Endodermal cell (in vitro differentiated cells): ENCODE measurements around the gene ACOT7. TPM values are rescaled to one million over a fixed set of nuclear protein-coding genes. Genes with fewer than 3 reads are reported as not detected.
"Not testable (repeated sequence)": the region's sequence is repeated elsewhere in the genome, so short reads cannot be mapped to it uniquely, and the experiment has no call there.

Experiments used
- DNase-seq: peaks from one replicate; pipeline ENCODE4 v3.0.0-alpha.2; 2017
- H3K27ac ChIP-seq: 2 replicates; pipeline ENCODE4 v1.5.1; 2013; ENCODE audit warnings: mild to moderate bottlenecking, low read depth, low read length, moderate library complexity
- H3K27me3 ChIP-seq: 2 replicates; pipeline ENCODE4 v1.6.1; 2013; ENCODE audit warnings: mild to moderate bottlenecking, low read length, moderate library complexity; ENCODE audit not compliant: insufficient read depth, control insufficient read depth, poor library complexity, severe bottlenecking
- H3K36me3 ChIP-seq: 2 replicates; pipeline ENCODE4 v1.7.0; 2013; ENCODE audit warnings: mild to moderate bottlenecking, low read length, moderate library complexity; ENCODE audit not compliant: control insufficient read depth, insufficient read depth
- H3K4me1 ChIP-seq: one replicate; pipeline ENCODE4 v1.7.0; 2013; ENCODE audit warnings: low read length; ENCODE audit not compliant: control insufficient read depth, insufficient read depth
- H3K4me3 ChIP-seq: 2 replicates; pipeline ENCODE4 v1.5.1; 2013; ENCODE audit warnings: mild to moderate bottlenecking, low read length, moderate library complexity
- H3K9ac ChIP-seq: 2 replicates; pipeline ENCODE4 v1.6.1; 2013; ENCODE audit warnings: mild to moderate bottlenecking, low read length, moderate library complexity; ENCODE audit not compliant: poor library complexity, severe bottlenecking; ENCODE audit errors: extremely low read depth
- H3K9me3 ChIP-seq: 2 replicates; pipeline ENCODE4 v1.6.1; 2013; ENCODE audit warnings: mild to moderate bottlenecking, low read length, moderate library complexity; ENCODE audit not compliant: control insufficient read depth
- H3K27ac Mint-ChIP-seq: 2 replicates; pipeline ENCODE4 v1.8.0; 2020; ENCODE audit warnings: mixed read lengths
- H3K27me3 Mint-ChIP-seq: 2 replicates; pipeline ENCODE4 v1.8.0; 2021; ENCODE audit warnings: mild to moderate bottlenecking, mixed read lengths; ENCODE audit not compliant: insufficient read depth
- H3K36me3 Mint-ChIP-seq: 2 replicates; pipeline ENCODE4 v1.8.0; 2020; ENCODE audit warnings: low read depth, mixed read lengths
- H3K4me1 Mint-ChIP-seq: 2 replicates; pipeline ENCODE4 v1.8.0; 2020; ENCODE audit warnings: mixed read lengths
- H3K4me3 Mint-ChIP-seq: 2 replicates; pipeline ENCODE4 v1.8.0; 2020; ENCODE audit warnings: mild to moderate bottlenecking, moderate library complexity, mixed read lengths
- H3K9me3 Mint-ChIP-seq: 2 replicates; pipeline ENCODE4 v1.8.0; 2020; ENCODE audit warnings: mild to moderate bottlenecking, mixed read lengths
- CTCF ChIP-seq: fragments of 200-600 bp; sonication (generic); conservative IDR thresholded peaks from 2 replicates; pipeline ENCODE4 v1.5.0; 2021; ENCODE audit warnings: antibody characterized with exemption, mild to moderate bottlenecking
- WGBS, 2 experiments: methylation state at CpG; one replicate each; pipeline versions ENCODE4 v1.1.5 to v1.1.7; 2013; ENCODE audit warnings: missing lambda C conversion rate in 2 of 2, mixed read lengths in 1 of 2; ENCODE audit not compliant: insufficient coverage in 1 of 2, insufficient read length in 1 of 2; 5-methylcytosine and 5-hydroxymethylcytosine counted together
- total RNA-seq, 2 donors: library from RNA; stranded (reverse); fragmentation: NEBNext Ultra II Directional in 1 of 2; extraction: Animal tissue kit (Norgen Biotek cat#: 25700) in 1 of 2; gene quantifications; 2 replicates in 1 of 2; 3 replicates in 1 of 2; pipeline ENCODE4 v1.2.1, GENCODE V29; 2021

Gene ACOT7
- total RNA-seq, 2 donors from 2014 or later: 51.3 to 70.7 TPM

- 93 to 96% methylated on average over 4 to 7 of the region's 7 CpGs for WGBS, 2 experiments
- H3K36me3 ChIP-seq: no peaks in the 10 kb centered on the region
Measured at GRCh38 chr1:6380037-6380436, 13.5 kb downstream of the ACOT7 start.

GRCh38 chr1:6378096-6378746 is 15.3 kb downstream of the ACOT7 start:
- Mint-ChIP-seq H3K36me3 (peaks cover 5% of the 10 kb centered on the region), H3K4me1 (no peaks in the 10 kb centered on the region), H3K4me3 (no peak overlapping the region), H3K9me3 (peaks cover 11% of the 10 kb centered on the region), H3K27me3 (no peaks in the 10 kb centered on the region), H3K27ac (no peak overlapping the region)
- H3K9ac ChIP-seq: no peak overlapping the region
- H3K27me3 ChIP-seq: no peaks in the 10 kb centered on the region
- 88 to 95% methylated on average over 3 to 12 of the region's 12 CpGs for WGBS, 2 experiments
- H3K36me3 ChIP-seq: no peaks in the 10 kb centered on the region
- H3K9me3 ChIP-seq: peaks cover 14% of the 10 kb centered on the region
- H3K27ac ChIP-seq: no peak overlapping the region
- TF ChIP-seq CTCF: peak; percentile 57
- no peaks in the 10 kb centered on the region for H3K4me1 ChIP-seq
- no peak overlapping the region for H3K4me3 ChIP-seq
- peak; percentile 73 for DNase-seq

More at GRCh38 chr1:6380037-6380436, 13.5 kb downstream of the ACOT7 start:
- no peak overlapping the region for H3K27ac Mint-ChIP-seq
- Histone ChIP-seq H3K9me3 (peaks cover 19% of the 10 kb centered on the region), H3K27me3 (no peaks in the 10 kb centered on the region), H3K27ac (no peak overlapping the region), H3K4me3 (no peak overlapping the region), H3K9ac (no peak overlapping the region), H3K4me1 (no peaks in the 10 kb centered on the region)
- peaks cover under 1% of the 10 kb centered on the region for H3K4me1 Mint-ChIP-seq
- H3K4me3 Mint-ChIP-seq: no peak overlapping the region
- DNase-seq: no peak
- peaks cover 10% of the 10 kb centered on the region for H3K36me3 Mint-ChIP-seq
- TF ChIP-seq CTCF: no peak
- H3K27me3 Mint-ChIP-seq: no peaks in the 10 kb centered on the region
- H3K9me3 Mint-ChIP-seq: peaks cover 13% of the 10 kb centered on the region

DNA sequence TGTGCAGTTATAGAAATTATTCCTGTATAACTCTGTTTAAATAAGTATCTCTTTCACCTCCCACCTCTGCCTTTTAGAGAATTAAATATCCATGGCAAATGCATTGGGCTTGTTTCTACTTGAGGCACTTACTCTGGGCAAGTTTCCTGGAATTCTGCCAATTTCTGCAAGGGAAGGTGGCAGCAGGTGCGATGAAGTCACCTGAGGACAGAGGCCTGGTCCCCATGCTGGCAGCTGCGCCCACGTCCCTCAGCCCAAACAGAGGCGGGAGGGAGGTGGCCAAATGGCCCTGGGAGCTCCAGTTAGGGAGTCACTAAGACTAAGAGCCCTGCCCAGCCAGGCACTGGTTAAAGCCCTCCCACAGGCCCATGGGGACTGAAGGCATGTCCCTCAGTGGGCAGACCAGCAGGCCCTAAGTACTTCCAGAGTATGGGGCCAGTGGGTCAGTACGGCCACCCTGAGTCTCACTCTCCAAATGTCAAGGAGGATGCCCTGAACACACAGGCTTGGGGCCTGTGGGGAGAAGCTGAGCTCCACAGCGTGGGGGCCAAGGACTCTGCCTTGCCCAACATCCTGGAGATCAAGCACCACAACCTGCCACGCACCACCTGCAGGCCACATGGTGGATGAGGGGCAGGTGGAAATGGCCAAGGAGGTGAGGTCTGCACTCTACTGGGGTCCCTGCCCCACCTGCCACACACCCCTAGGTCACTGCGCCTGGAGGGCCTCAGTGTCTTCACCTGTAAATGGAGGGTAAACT is 19.4 kb downstream of the ACOT7 start:
- Histone ChIP-seq H3K4me1 (no peaks in the 10 kb centered on the region), H3K27ac (no peak overlapping the region), H3K27me3 (no peaks in the 10 kb centered on the region), H3K9ac (no peak overlapping the region), H3K4me3 (no peak overlapping the region), H3K9me3 (no peaks in the 10 kb centered on the region), H3K36me3 (no peaks in the 10 kb centered on the region)
- H3K36me3 Mint-ChIP-seq: no peaks in the 10 kb centered on the region
- no peak for TF ChIP-seq CTCF
- no peak for DNase-seq
- no peak overlapping the region for H3K4me3 Mint-ChIP-seq
- peaks cover 1% of the 10 kb centered on the region for H3K9me3 Mint-ChIP-seq
- H3K4me1 Mint-ChIP-seq: no peaks in the 10 kb centered on the region
- WGBS, 2 experiments: 94 to 96% methylated on average over 4 to 8 of the region's 8 CpGs
- no peak overlapping the region for H3K27ac Mint-ChIP-seq
- H3K27me3 Mint-ChIP-seq: no peaks in the 10 kb centered on the region

DNA sequence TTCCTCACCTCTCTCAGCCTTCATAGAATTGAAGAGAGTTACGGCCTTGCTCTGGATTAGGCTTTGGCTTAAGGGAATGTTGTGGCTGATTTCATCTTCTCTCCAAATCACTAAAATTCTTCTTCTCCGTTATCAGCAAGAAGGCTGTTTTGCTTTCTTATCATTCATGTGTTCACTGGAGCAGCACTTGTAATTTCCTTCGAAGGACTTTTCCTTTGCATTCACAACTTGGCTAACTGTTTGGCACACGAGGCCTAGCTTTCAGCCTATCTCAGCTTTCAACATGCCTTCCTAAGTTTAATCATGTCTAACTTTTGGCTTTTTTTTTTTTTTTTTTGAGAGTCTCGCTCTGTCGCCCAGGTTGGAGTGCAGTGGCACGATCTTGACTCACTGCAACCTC is 21.3 kb downstream of the ACOT7 start:
- not testable (repeated sequence) for DNase-seq, H3K27ac ChIP-seq, H3K4me1 Mint-ChIP-seq, H3K36me3 Mint-ChIP-seq, H3K9ac ChIP-seq, H3K9me3 Mint-ChIP-seq, H3K27me3 ChIP-seq, H3K4me3 Mint-ChIP-seq, H3K27me3 Mint-ChIP-seq, H3K27ac Mint-ChIP-seq, H3K4me1 ChIP-seq, H3K36me3 ChIP-seq, H3K9me3 ChIP-seq, H3K4me3 ChIP-seq
- 89 to 93% methylated on average over 5 to 7 of the region's 7 CpGs for WGBS, 2 experiments
